GM11168 (cell line): ENCODE measurements around the gene AXIN1.
"Not testable (repeated sequence)": the region's sequence is repeated elsewhere in the genome, so short reads cannot be mapped to it uniquely, and the experiment has no call there.

ENCODE experiments used
- in situ Hi-C: fragments of 300-500 bp; cut with MboI; formaldehyde crosslinking; loops from one replicate; pipeline ENCODE4 v1.12.0; 2022; ENCODE audit warnings: low sequenced_read_pairs; ENCODE audit not compliant: unreplicated experiment

Gene AXIN1

DNA sequence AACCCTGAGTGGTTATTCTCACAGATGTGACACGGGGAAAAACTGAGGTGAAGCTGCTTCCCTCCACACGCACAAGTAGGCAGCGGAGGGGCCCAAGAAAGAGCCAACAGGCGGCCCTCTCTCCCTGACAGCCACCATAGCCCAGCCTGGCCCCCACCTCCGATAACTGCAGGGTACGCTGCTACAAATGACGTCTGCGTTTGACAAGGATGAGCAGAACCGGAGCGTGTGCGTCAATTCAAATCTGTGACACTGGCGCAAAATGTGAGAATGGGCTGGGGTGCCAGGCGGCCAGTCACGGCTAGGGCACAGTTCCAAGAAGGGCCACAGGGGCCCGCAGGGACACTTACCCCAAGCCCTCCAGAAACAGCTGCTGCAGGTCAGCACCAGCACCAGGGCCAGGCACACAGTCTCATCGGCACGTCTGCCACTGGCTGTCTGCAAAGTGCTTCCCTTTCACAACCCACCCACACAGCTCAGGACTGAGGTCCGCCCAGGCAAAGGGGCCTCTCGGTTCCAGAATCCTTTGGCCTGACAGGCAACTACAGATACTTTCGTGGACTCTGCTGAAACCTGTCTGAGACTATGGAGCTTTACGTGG is 14.4 kb downstream of the AXIN1 start:
- in situ Hi-C loops: no loop called here

DNA sequence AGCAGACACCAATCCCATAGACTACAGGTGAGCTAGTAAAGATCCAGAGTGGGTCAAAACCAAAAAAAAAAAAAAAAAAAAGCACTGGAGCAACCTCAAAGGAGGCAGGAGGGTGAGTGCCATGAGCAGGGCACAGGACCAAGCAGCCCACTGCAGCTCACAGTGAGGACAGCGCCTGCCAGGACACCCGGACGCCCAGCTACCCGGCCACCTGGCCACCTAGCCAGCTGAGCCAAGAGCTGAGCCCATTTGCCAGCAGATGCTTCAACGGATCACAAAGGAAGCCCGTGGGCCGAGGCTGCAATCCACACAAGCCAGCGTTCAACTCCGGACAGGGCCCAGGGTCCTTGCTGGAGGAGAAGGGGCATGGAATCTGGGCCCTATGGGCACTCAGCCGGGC is 15.1 kb downstream of the AXIN1 start:
- in situ Hi-C loops: no loop called here

DNA sequence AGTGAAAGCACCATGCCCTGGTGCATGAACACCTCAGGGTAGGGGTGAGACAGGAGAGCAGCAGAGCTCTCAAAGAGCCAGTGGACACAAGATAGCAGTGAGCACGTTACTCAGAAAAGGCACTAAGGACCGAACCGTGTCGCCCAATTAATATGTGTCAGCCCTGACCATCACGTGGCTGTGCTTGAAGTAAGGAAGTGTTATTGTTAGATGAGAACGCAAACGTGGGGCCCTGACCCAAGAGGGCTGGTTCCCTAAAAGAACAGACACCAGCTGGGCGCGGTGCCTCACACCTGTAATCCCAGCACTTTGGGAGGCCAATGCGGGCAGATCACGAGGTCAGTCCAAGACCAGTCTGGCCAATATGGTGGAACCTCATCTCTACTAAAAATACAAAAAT is 16.3 kb downstream of the AXIN1 start:
- in situ Hi-C loops: no loop called here

DNA sequence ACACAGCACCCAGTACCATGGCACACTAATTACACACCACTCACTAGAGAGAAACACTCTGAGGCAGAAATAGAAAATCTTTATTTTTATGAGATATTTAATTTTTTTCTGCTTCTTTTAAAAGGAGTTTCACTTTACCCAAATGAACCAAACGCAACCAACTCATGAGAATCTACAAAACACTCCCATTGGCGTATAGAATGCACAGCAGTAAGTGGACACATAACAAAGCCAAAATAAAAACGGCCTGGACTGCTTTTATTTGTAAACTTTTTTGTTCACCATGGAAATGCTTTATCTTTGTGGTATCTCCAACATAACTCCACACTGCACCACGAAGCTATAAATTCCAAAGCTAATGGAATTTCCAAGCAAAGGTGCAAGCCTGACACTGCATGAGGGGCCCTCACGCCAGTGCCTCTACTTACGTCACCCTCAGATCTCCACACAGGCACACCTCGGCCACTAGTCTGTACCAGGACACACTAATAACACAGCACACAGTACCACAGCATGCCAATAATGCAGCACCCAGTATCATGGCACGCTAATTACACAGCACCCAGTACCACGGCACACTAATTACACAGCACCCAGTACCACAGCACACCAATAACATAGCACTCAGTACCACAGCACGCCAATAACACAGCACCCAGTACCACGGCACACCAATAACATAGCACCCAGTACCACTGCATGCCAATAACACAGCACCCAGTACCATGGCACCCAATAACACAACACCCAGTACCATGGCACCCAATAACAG is 17.5 kb downstream of the AXIN1 start:
- in situ Hi-C loops: not testable (repeated sequence)

DNA sequence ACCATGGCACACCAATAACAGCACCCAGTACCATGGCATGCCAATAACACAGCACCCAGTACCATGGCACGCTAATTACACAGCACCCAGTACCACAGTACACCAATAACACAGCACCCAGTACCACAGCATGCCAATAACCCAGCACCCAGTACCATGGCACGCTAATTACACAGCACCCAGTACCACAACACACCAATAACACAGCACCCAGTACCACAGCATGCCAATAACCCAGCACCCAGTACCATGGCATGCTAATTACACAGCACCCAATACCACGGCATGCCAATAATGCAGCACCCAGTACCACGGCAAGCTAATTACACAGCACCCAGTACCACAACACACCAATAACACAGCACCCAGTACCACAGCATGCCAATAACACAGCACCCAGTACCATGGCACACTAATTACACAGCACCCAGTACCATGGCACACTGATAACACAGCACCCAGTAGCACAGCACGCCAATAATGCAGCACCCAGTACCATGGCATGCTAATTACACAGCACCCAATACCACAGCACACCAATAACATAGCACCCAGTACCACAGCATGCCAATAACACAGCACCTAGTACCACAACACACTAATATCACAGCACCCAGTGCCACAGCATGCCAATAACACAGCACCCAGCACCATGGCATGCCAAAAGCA is 18.2 kb downstream of the AXIN1 start:
- in situ Hi-C loops: not testable (repeated sequence)

DNA sequence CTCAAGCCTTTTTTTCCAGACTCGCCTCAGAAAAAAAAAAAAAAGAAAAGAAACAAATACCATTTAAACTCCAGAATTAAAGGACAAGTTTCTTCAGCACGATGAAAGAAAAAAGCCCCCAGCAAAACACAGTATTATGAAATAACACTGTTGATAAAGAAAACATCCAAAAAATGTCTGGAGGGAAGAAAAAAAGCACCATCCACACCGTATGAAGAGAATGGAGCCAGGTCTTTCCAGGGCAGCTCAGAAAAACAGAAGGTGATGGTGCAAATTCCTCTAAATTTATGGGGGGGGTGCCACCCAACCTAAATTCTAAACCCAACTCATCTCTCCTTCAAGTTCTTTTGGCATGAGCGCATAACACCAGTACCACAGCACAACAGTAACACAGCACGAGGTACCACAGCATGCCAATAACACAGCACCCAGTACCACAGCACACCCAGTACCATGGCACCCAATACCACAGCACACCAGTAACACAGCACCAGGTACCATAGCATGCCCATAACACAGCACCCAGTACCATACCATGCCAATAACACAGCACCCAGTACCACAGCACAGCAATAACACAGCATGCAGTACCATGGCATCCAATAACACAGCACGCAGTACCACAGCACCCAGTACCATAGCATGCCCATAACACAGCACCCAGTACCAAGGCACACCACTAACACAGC is 19.0 kb downstream of the AXIN1 start:
- in situ Hi-C loops: no loop called here

DNA sequence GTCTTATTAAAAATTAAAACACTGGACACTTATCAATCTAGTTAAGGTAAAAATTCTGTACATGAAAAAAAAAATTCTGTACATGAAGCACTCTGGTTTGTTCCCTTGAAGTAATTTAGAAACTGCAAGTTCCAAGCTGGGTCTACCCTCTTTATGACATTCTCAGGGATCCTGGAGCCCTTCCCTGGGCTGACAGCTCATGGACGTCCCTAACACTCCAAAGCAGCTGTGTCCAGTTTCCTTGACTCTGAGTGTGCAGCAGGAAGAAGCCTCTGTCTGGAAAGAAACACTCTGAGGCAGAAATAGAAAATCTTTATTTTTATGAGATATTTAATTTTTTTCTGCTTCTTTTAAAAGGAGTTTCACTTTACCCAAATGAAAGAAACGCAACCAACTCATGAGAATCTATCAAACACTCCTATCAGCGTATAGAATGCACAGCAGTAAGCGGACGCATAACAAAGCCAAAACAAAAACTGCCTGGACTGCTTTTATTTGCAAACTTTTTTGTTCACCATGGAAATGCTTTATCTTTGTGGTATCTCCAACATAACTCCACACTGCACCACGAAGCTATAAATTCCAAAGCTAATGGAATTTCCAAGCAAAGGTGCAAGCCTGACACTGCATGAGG is 21.2 kb downstream of the AXIN1 start:
- in situ Hi-C loops: not testable (repeated sequence)

DNA sequence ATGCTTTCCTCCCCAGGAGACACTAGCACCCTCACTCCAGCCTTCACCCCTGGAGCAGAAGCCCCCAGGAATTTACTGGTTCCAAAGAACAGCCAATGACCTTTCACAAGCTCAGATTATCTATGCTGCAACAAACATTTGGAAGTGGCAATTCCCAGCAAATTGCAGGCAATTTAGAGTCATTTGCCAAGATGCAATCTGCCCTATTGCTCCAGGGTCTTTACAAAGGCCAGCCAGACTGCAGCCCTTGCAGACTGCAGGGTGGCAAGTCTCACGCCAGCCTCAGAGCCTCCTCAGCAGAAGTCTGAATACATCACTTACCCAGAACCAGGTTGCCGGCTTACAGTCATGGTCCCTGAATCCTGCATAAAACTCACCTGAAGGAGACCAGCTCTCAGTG is 21.8 kb downstream of the AXIN1 start:
- in situ Hi-C loops: no loop called here

DNA sequence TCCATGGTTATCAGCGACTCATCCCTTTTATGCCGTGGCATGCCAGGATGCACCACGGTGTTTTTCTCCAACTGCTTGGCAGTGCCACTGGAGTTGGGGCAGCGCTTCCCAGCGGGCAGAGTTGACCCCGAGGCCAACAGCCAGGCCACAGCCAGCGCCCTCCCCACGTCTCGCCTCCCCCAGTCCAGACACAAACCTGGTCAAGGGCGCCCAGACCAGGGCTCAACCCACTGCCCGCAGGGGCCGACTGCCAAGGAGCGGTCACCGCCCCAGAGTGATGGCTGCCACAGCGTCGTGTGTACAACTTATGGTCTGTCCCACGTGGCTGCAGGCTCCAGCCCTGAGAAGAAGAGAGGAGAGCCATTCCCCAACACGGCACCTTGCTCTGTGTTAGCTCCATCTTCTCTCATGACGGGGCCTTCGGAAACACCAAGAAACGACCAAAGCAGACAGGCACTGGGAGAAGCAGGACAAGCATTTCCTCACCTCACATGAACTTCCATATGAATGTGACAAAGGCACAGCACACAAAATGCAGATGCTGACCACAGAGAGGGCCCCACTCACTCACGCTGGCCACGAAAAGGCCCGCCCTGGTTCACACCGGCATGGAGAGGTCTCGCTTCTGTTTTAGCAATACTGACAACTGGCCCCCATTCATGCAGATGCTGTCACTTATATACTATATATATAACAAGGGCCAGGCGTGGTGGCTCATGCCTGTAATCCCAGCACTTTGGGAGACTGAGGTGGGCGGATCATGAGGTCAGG is 27.0 kb downstream of the AXIN1 start:
- in situ Hi-C loops: no loop called here

DNA sequence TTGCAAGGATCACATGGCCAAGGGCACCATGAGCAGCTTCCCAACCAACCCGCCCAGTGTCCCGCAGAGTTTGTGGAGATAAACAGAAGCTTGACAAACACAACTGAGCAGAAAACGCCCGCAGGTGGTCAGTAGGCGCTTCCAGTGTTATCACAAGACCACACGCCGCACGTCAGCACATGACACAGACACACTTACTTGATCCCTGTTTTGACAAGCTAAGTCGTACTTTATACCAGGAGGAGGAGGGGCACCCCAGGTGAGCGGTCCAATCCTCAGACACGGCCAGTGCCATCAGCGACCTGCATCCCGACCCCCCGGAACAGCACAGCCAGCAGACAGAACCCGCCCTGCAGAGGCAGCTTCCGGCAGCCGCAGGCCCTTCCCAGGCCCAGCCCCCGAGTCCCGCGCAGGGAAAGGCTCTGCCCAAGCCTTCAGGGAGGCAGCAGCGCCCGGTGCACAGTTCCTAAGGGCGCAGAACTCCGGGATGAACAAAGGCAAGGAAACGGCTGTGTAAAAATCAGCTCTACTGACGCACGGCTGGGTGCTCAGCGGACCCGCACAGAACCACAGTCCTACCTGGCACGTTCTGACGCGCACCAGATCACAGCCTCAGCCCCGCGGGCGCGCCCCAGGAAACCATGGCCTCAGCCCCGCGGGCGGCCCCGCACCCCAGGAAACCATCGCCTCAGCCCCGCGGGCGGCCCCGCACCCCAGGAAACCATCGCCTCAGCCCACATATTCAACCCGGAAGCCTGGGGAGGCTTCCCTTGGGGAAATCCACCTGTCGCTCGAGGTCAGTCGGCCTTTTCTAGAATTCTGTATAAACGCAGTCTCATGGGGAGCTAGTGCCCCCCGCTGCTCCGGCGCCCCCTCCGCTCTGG is 27.8 kb downstream of the AXIN1 start:
- in situ Hi-C loops: no loop called here

DNA sequence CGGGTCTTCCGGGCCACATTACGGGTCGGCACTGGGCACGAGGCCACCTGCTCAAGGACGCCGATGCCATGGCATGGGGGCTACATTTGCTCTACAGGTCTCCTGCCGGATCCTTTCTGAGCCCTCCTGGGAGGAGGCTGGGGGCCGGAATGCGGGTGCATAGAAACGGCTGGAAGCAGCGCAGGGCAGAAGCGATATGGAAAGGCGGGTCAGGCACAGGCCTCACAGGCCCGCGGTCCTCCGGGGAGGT is 28.4 kb downstream of the AXIN1 start:
- in situ Hi-C loops: no loop called here

DNA sequence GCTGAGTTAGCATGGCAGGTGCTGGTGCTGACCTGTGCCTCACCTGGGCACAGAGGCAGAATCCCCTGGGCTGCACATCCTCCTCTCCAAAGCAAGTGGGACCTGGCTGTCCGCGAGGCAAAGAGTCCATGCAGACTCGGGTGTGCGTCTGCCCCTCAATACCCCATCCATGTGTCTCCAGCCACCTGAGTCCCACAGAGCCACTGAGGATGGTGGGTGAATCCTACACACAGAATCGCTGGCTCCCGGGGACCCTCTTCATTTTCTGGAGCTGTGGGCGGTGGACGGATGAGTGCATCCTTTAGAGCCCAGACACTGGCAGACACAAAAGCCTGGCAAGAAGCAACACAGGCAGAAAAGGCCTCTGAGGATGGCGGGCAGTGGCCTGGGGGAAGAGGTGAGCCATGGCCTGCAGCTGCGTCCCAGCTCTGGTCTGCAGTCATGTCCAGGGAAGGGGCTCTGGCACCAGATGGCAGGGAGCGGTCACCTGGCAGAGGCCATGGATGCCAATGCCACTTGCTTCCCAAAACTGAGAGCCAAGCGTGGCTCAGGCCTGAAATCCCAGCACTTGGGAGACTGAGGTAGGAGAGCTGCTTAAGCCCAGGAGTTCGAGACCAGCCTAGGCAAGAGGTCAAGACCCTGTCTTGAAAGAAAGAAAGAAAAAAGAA is 29.9 kb downstream of the AXIN1 start:
- in situ Hi-C loops: no loop called here

DNA sequence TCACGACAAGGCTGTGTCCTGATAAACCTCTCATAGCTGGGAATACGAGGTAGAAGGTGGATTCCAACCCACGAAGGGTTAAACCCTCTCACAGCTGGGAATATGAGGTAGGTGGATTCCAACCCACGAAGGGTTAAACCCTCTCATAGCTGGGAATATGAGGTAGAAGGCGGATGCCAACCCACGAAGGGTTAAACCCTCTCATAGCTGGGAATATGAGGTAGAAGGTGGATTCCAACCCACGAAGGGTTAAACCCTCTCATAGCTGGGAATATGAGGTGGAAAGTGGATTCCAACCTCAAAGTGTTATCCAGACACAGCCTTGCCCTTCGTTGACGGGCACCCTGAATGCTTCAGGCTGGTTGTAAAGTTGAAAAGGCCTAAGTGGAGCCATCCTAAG is 31.0 kb downstream of the AXIN1 start:
- in situ Hi-C loops: no loop called here

DNA sequence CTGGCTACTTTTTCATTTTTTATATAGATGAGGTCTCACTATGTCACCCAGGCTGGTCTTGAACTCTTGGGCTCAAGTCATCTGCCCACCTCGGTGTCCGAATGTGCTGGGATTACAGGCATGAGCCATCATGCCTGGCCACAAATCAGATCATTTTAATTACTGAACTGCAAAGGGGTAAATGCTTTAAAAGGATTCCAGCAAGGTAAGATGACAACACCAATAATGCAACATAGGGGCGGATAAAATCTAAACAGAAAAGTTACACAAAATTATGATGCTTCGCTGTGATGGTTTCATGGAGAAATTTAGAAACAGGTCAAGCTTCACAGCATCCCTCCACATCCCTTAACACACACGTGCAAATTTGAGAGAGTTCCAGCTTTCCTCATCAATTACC is 32.3 kb downstream of the AXIN1 start:
- in situ Hi-C loops: no loop called here

DNA sequence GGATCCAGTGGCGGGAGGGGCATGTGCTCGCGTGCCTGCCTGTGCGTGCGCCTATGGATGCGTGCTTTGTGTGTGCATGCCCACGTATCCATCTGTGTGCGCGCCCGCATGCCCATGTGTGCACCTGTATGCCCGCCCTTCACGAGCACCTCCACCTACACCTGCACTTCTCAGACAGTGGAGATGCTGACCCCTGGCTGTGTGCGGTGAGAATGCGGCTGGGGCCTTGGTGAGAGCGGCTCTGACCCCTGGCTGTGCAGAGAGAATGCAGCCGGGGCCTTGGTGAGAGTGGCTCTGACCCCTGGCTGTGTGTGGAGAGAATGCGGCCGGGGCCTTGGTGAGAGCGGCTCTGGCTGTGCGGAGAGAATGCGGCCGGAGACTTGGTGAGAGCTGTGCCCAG is 33.9 kb downstream of the AXIN1 start:
- in situ Hi-C loops: no loop called here

DNA sequence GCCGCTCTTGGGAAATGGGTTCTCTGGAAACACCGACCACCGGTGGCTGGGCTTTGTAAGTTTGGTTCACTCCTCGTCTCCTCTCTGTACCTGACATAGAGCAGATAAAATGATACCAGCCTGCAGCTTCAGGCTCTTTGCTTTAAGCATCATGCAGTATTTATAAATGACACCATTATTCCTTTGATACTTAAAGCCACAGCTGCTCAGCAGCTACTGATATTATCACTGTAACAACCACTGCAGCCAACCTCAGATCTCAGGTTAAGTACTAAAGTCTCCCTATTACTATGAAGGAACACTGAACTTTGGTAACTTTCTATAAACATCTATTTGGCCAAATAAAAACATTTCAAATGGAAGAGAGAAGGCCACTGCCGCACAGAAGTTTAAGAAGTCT is 34.9 kb downstream of the AXIN1 start:
- in situ Hi-C loops: no loop called here

DNA sequence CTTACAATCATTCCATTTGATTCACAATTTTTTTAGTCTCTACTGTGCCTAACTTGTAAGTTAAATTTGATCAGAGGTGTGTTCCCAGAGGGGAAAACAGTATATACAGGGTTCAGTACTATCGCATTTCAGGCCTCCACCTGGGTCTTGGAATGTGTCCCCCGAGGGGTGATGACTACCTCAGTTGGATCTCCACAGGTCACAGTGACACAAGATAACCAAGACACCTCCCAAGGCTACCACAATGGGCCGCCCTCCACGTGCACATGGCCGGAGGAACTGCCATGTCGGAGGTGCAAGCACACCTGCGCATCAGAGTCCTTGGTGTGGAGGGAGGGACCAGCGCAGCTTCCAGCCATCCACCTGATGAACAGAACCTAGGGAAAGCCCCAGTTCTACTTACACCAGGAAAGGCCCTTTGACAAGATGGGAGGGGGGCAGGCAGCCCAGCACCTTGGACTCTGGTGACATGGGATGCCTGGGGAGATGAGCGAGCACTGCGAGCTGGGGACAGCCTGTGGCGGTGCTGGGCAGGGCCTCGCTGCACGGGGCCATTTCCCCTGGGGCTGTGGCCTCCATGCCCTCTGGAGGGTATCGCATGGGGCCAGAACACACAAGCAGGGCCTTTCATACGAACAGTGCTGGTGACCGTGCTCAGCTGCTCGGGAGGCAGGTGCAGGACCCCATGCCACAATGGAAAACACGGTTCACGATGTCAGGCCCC is 35.6 kb downstream of the AXIN1 start:
- in situ Hi-C loops: no loop called here

DNA sequence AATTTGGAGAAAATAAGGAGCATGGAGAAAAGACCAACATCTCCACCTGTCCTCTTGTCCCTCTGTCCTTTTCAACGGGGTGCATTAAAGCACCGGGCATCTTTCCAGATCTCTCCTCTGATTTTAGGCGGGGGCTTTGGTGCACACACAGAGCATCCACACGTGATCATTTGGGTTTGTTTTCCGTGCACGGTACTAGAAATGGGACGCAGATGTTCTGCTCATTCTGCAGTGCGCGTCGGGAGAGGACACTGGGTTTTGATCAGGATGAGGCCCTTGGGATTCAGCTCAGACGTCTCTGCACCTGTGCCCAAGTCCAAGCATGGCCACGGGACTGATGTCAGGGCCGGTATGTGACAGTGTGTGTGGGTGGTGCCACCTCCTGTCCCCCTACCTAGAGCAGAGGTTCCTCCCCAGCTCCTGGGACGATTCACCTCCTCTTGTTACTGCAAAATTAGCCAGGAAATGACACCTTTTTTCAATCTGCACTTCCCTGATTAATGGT is 37.7 kb downstream of the AXIN1 start:
- in situ Hi-C loops: no loop called here
